HG03378 (cell line): ENCODE data around the gene GKN2.

Experiments used
- ATAC-seq: cut with Tn5 transposase; IDR thresholded peaks from one replicate; pipeline ENCODE4 v1.9.1; 2021; ENCODE audit warnings: mild to moderate bottlenecking, moderate library complexity; ENCODE audit not compliant: unreplicated experiment

The GKN2 gene, protein sequence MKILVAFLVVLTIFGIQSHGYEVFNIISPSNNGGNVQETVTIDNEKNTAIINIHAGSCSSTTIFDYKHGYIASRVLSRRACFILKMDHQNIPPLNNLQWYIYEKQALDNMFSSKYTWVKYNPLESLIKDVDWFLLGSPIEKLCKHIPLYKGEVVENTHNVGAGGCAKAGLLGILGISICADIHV

GRCh38 chr2:68952887-68953521 is at the start of gene GKN2:
Gene GKN2 (minus strand): TSS chr2:68952893. CDS start chr2:68952861, 32 bp downstream.
- no peak for ATAC-seq

GRCh38 chr2:69001879-69002278 is 49.2 kb upstream of the GKN2 start:
- ATAC-seq, result no peak

DNA sequence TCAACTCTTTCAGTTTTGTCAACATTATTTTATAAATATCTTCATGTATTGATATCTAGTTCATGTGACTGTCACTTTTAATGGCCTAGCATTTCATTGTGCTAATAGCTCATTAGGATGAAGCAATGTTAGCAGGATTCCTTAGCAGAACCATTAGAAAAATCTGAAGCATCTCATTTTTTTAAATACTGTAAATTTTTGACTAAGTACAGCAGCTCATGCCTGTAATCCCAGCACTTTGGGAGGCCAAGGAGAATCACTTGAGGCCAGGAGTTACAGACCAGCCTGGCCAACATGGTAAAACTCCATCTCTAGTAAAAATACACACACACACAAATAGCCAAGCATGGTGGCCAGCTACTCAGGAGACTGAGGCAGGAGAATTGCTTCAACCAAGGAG is 44.7 kb upstream of the GKN2 start:
- ATAC-seq, result no peak

DNA sequence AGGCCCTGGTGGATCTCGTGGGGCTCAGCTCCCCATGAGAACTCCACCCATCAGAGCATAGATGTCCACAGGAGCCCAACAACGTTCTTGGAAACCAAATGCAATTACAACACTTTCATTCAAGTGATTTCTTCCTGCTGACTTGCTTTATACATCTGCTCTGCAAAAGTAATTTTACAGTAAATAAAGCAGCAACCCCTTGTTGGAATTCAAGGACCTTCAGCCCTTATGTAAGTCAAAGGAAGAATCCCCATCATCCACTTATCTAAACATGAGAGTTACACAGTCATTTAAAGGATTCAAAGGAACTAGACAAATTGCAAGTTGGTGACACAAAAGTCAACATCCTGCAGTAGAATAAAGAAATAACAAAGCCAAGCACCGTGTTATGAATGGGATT is 43.2 kb upstream of the GKN2 start:
- ATAC-seq, result no peak

DNA sequence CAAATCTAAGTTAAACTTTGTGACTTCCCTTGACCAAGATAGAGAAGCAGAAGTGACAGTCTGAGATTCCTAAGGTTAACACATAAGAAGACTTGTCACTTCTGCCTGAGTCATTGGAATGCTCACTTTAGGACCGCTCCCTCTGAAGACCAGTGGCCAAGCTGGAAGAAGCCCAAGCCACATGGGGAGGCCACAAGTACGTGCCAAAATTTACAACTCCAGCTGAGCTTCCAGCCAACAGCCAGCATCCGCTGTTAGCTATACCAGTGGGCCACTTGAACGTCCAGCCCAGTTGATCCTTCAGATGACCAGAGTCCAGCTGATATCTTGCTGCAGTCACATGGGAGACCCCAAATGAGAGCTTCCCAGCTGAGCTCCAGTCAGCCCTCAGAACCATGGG is 42.2 kb upstream of the GKN2 start:
- no peak for ATAC-seq

DNA sequence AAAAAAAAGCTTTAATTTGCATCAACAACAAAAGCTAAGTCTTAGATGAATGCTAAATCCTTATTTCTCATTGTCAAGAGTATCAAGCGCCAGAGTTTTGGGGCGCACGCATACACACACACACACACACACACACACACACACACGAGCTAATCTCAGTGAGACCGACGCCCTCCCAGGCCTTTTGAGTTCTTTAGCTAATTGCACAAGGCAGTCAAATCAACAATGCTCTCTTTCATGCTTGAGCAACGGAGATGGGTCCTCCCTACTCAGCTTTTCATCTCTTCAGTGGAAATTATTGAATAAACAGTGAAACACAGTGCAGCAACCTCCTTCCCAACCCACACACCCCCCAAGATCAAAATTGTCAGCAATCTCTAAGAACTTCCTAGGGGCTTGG is 41.0 kb upstream of the GKN2 start:
- no peak for ATAC-seq

- no peak for ATAC-seq
Measured at GRCh38 chr2:68992933-68993332, 40.2 kb upstream of the GKN2 start.

DNA sequence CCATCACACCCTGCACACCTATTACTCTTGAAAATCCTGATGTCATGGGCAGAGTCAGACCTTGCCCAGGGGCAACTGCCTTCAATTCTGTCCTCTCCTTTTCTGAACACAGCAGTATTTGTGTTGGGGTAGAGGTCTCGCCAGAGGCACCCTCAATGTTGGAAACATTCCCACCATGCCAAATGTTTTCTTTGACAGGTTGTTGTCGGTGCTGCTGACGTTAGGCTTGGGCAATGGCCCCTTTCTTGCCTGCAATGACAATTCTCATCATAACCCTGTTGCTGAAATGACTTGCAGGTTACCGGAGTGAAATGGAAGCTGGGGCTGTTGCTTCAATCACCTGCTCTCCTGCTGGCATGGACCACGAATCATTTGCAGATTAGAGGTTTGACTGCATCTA is 39.6 kb upstream of the GKN2 start:
- no peak for ATAC-seq

- no peak for ATAC-seq
Measured at GRCh38 chr2:68989035-68989434, 36.3 kb upstream of the GKN2 start.

DNA sequence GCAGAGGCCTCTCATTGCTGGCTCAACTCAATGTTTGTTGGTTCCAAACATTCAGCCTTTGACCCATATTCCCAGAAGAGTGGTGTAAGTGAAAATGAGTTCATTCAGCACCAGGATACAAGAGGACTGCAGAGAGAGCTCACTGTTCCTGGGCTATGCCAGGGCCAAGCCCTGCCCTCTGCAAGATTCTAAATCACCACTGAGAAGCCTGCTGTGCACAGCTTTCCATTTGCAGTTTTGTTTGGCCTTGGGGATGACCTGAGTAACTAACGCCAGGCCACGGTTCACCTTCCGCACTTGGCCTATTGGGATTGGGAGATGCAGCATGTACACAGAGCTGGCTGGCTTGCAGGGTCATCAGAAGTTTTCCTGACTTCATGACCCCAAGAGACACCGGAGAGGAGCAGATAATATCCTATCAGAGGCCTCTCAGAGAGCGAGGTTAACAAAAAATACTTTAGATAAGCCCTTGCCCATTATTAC is 34.4 kb upstream of the GKN2 start:
- no peak for ATAC-seq

DNA sequence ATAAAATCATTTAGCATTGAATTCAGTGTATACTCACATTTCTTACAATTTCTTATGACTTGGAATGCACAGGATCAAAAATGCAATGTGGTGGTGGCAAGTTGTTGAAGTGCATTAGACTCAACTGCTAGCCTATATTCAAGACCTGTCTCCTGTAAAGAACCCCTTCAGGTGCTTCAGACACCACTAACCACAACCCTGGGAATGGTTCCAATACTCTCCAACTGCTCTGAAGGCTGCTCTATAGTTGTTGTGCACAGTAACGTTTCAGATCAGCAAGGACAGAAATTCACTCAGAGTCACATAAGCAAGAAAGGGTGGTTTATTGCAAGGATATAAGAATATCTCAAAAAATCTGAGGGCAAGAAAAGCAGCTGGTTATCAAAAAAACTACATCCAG is 28.3 kb upstream of the GKN2 start:
- no peak for ATAC-seq

GRCh38 chr2:68978098-68978497 is 25.4 kb upstream of the GKN2 start:
- no peak for ATAC-seq

GRCh38 chr2:68977453-68977852 is 24.8 kb upstream of the GKN2 start:
- no peak for ATAC-seq

DNA sequence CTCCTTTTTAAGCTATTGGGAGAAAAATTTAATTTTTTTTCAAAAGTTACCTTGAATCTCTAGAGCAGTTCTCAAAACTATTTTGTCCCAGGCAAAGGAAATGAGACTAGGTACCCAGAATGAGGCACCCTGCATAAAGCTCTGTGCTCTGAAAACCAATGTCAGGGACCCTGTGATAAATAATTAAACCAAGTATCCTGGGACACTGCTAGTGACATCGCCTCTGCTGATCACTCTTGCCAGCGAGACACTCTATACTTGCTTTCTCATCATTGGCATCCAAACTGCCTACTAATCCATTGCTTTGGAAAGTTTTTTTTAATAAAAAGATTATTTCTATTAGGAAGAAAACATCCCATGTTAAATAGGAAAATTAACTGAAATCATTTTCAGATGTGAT is 23.2 kb upstream of the GKN2 start:
- no peak for ATAC-seq

DNA sequence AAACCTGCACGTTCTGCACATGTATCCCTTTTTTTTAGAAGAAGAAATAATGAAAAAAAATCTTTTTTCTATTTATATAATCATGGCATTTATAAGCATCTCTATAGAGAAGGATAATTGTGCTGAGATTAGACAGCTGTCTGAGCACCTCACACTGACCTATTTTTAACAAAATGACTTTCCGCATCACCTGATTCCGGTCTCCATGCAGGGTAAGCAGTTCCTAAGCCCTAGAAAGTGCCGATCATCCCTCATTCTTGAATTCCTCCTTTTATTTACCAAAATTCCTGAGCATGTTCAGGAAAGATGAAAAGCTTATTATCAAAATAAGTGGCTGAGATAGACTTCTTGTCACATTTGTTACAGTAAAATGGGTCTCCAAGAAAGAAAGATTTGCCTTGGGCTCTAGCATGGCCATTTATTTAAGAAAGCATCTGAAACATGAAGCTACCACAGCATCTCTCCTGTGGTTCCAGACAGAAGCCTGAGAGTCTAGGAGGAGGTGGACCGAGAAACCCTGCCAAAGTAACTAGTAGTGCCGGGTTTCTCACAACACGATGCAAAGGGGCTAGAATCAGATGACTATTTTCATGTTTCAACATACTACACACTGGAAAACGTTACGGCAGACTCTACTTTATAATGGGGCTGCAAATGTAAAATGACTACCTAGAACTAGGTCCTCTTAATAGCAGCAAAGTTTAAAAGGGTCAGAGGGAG is 22.4 kb upstream of the GKN2 start:
- no peak for ATAC-seq

GRCh38 chr2:68974251-68974650 is 21.6 kb upstream of the GKN2 start, which contains the start of gene GKN1:
Gene GKN1 (plus strand): TSS chr2:68974636. CDS start chr2:68974678, 42 bp downstream.
- no peak for ATAC-seq

DNA sequence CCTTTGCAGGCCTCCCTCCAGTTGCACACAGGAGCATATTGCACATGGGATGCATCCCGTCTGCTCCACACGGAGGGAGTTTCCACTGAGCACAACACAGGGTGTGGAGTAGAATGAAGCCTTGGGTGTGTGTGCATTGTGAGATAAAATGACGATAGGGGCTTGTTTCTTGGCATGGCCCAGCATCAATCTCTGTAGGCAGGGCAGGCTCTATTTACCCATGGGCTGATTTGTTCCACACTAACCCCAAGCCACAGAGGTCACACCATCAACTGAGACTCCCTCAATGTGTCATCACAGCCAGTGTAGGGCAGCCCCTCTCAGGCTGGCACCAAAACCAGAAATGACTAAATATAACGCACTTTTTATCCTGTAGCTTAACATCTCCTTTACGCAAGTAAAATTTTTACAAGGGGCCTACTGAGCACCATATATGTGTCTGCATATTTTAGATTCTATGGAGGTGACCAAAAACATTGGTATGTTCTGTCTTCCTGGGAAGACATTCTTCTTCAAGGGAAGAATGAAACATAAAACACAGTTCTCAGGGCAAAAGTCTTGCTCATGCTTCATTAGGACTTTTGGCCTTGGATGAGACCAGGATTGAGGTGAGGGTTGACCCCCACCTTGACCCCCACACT is 19.0 kb upstream of the GKN2 start:
- no peak for ATAC-seq

- ATAC-seq, result no peak
Measured at GRCh38 chr2:68970566-68971265, 18.0 kb upstream of the GKN2 start.

DNA sequence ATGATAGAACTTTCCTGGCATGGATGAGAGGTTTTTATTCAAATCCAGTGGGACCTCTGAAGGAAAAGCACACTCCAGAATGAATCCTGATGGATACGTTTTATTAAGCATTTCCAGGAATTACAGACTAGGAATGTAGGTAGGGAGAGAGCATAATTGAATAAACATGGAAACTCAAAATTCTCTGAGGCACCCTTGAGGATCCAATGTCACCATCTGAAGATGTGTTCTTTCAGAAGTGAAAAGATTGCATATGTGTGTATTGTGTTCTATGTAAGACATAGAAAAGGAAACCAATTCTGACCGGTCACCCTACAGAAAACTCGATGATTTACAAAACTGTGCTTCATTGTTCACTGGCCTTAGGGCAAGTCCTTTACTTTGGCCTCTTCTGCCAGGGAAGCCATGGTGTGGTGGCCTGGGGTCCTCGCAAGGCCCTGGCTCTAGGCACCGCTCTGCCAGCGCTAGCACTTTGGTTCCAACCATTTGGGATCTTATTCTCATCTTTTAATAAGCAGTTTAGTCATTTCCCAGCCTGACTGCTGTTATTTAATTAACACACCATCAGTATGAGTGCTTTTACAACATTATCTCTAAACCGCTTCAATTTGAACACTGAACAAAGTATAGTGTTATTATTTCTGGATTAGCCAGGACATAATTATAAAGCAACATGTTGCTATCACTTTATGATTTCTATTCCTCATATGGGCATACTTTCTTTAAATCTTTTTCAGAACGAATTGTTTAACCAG is 17.2 kb upstream of the GKN2 start:
- ATAC-seq, result no peak

DNA sequence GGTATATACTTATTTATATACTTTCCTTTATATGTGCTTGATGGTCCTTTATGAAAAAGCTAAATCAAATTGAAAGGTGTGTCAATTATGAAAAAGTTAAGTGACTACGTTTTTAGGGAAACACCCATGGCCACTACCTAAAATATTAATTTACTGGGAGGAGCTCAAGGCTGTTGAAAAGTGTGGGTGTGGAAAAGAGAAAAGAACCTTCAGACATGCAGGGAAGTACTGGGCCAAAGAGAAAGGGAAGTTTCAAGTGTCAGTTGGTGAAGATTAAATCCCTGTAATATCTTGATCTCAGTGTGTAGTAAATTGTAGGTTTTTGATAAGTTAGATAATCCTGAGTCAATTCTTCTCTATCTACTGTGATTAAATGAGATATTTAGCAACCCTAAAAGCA is 15.5 kb upstream of the GKN2 start:
- no peak for ATAC-seq
